WI38 (cell line): Measurements from ENCODE around the gene SOCS3.

ENCODE experiments used
- H3K4me3 ChIP-seq: 2 replicates; pipeline ENCODE4 v1.5.1; 2011; ENCODE audit warnings: low read depth, mild to moderate bottlenecking, control low read depth, low read length
- TF ChIP-seq, protein P1 (sequence below): IDR thresholded peaks from 2 replicates; pipeline ENCODE4 v1.5.1; 2012; ENCODE audit warnings: low read depth, mild to moderate bottlenecking, control low read depth, low read length

SOCS3 gene

DNA sequence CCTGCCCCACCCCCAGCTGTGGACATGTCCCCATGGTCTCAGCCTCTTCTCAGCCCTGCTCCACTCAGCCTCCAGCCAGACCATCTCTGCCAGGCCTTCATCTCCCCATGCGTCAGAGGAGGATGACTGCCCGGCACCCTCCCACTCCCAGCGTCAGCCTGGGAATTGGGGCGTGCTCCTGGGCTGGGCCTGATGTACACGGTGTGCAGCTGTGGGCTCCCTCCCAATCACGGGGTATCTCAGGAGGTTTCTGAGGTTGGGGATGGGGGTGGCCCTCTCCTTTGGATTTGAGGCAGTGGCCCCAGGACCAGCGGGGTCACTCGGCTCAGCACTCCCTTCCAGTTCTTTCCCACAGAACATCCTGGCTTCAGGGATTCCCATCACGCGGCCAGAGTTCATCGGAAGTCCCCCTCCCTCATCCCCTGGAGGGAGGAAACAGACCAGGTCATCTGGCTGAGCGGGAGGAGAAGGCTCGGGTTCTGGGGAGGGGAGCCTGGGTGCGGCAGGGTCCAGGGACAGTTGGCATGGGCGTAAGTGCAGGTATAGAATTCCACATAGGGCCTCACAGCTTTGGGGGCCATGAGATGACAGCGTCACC lies 36.9 kb downstream of the SOCS3 start:
- TF ChIP-seq, protein P1, sequence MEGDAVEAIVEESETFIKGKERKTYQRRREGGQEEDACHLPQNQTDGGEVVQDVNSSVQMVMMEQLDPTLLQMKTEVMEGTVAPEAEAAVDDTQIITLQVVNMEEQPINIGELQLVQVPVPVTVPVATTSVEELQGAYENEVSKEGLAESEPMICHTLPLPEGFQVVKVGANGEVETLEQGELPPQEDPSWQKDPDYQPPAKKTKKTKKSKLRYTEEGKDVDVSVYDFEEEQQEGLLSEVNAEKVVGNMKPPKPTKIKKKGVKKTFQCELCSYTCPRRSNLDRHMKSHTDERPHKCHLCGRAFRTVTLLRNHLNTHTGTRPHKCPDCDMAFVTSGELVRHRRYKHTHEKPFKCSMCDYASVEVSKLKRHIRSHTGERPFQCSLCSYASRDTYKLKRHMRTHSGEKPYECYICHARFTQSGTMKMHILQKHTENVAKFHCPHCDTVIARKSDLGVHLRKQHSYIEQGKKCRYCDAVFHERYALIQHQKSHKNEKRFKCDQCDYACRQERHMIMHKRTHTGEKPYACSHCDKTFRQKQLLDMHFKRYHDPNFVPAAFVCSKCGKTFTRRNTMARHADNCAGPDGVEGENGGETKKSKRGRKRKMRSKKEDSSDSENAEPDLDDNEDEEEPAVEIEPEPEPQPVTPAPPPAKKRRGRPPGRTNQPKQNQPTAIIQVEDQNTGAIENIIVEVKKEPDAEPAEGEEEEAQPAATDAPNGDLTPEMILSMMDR: no peak
- no peak overlapping the region for H3K4me3 ChIP-seq

DNA sequence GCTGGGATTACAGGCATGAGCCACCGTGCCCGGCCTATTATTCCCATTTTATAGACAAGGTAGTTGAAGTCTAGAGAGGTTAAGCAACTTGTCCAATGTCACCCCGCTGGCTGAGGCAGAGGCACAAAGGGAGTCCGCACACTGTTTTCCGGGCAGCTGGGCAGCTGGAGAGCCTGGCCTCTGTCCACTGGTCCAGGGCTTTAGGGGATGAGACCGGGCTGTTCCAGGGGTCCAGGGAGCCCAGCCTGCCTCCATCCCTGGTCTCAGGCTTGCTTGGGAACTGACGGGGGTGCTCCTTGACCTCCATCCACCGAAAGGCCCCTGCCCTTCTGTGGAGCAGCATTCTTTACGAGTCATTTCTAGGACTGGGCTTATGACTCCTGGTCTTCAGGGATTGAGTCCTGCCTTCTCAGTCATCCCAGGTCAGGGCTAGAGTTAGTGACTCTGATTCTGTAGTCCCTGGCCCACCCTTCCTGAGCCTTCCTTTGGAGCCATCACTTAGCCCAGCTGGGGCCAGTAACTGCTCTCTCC lies 37.5 kb downstream of the SOCS3 start:
- TF ChIP-seq, protein P1: no peak
- H3K4me3 ChIP-seq: no peak overlapping the region

DNA sequence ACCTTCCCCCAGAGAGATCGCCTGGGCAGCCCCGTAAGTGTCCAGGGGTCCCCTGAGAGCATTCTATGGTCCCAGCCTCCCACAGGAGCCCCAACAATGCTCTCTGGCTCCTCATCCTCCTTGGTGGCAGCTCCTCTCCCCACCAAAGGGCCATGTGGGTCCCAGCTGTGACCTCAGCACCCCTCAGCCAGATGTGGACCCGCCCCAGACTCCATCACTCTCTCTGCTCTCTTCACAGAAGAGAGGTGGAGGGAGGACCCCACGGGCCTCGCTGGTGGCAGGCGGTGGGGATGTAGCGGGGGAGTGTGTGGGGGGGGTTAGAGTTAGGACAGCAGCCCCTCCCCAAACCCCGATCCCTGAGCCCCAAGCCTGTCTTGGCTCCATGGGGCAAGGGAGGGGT lies 41.0 kb downstream of the SOCS3 start:
- H3K4me3 ChIP-seq: no peak overlapping the region
- TF ChIP-seq, protein P1: no peak

DNA sequence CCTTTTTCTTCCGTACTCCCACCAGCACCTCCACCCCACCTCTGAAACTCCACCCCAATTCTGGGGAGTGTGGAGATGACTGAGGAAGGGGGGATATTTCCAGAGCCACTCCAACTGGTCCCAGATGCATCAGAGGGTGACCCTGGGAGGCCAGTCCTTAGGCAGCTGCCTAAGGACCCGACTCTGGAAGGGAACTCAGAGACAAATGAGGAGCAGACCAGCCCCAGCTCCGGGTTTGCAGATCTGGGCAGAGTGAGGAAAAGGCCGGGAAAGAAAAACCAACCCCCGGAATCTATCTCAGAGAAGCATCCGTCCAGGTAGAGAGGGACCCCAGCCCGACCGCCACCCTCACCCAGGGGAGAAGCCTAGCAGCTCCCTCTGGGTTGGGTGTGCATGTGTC lies 41.5 kb downstream of the SOCS3 start:
- no peak overlapping the region for H3K4me3 ChIP-seq

DNA sequence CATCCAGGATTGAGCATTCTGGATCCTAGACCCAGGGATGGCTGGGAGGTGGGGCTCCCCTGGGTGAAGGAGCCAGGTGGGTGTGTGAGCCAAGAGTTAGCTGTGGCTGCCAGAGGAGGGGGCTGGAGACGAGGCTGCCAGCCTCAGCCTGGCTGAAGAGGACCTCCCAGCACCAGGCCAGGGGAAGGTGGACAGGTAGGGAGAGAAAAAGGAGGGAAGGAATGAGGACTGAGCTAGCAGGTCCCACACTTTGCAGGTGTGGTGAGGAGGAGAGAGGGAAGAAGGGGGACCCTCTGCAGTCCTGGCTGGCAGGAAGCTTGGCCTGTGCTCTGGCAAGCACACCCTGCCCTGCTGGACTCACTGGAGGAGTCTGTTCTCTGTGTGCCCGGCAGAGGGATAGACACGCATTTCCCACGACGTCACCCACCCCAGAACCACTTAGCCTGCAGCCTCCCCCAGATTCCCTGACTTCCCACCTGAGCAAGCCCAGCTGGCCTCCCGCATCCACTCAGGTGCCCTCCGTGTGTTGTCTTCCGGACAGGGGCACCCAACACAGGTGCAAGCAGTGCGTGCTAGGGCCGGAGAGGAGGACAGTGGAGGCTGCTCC lies 42.0 kb downstream of the SOCS3 start:
- H3K4me3 ChIP-seq: no peak overlapping the region
- TF ChIP-seq, protein P1: no peak

More for the DNA sequence above, 41.5 kb downstream of the SOCS3 start:
- TF ChIP-seq, protein P1: no peak

DNA sequence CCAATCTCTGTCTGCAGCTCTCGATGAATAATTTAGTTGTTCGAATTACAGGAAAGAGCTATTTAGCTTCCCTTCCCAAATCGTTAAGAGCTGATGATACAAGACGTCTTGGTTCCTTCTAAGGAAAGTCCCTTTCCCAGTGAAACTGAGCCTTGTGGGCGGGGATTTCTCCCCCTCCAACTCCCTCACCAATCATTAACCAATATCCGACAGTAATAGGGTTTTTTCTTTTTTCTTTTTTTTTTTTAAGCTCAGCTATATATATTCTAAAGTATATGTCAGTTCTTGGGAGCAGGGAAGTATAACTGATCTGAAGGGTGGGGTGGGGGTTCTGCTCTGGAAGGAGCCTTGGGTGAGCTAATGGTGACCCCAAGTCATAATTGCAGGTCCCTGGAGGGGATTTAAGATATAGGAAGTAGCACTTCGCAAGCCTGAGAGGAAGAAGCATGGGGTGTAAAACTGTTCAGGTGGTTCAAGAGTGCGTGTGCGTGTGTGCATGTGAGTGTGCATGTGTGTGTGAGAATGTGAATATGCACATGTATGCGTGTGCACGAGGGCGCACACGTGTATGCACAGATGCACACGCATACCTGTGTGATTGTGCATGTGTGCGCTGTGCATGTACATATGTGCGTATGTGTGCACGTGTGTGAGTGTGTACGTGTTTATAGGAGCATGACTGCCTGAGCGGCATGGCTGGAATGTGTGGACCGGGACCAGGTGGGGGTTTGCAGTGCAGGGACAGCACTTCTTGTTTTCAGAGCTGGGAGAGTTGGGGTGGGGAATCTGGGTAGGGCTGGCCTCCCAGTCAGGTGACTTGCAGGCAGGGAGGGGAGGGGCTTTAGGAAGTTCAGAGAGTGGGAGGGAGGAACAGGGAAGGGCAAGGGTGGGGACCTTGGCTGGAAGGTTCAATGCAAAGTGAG lies 42.7 kb downstream of the SOCS3 start:
- no peak overlapping the region for H3K4me3 ChIP-seq
- TF ChIP-seq, protein P1: no peak
